ENCODE data around the gene KLHL29.
"Not testable (repeated sequence)": the region's sequence is repeated elsewhere in the genome, so short reads cannot be mapped to it uniquely, and the experiment has no call there.

The KLHL29 gene

DNA sequence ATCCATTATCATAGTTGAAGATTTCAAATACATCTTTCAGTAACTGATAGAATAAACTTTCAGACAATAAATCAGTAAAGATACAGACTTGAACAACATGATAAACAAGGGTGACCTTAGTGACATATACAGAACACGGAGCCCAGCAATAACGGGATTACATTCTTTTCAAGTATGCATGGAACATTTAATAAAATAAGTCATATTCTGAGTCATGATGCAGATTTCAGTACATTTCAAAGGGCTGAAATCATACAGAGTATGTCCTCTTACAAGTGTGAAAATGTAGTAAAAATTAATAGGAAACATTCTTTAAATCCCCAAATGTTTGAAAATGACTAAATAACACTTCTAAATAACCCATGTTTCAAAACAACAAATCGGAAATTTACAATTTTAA is 17.2 kb upstream of the KLHL29 start:
- DNase-seq (ENCODE audit: low read depth in 2 of 2): no peak

DNA sequence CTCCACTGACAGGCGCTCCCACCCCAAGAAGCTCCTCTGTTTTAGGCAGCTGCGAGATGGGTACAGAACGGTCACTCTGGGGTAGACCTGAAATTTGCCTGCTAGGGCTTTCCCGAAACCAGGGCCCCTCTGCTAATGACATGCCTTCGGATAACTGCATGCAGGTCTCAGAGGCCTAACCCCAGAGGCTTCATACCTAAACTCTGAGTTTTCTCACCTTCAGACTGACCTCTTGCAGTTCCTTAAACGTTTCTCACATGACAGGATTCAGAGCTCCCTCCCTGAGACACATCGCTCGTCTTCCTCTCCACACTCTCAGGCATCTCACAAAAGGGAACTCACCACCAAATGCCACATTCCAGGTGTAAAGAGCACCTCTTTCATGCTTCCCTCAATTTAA is 11.3 kb upstream of the KLHL29 start:
- DNase-seq (ENCODE audit: low read depth in 2 of 2): no peak

- DNase-seq (ENCODE audit: low read depth in 2 of 2): no peak
Observed at GRCh38 chr2:23375448-23375847, 9.5 kb upstream of the KLHL29 start.

DNA sequence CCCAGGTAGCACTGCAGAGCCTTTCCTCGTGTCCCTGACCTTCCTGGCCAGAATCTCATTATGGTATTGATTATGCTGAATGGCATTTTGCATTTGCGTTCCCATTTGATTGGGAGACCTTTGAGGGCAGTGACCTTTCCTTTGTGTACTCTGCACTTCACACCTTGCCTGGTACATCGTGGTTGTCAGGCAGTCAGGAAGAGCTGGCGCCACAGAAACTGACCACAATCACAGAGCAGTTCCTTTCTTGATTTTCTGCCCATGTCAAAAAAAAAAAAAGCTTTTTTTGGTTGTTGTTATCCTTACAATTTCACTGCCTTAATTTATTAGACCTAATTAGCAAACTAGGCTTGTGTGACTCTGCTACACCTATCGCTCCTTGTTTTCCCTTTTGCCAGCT is 8.9 kb upstream of the KLHL29 start:
- no peak for DNase-seq (ENCODE audit: low read depth in 2 of 2)

DNA sequence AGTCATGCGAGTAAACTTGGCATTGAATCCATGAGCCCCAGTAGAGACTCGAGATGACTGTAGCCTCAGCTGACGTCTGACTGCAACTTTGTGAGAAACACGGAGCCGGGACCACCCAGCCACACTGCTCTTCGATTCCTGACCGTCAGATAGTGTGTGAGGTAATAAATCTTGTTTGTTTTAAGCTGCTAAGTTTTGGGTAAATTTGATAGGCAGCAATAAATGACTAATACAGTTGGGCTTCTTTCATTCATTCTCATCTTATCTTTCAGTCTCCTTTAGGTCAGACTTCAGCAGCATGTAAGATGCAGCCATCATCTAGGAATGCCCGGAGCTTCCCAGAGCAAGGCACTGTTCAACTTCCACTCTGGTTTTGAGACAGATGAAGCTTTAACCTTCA is 8.0 kb upstream of the KLHL29 start:
- DNase-seq (ENCODE audit: low read depth in 2 of 2): no peak

DNA sequence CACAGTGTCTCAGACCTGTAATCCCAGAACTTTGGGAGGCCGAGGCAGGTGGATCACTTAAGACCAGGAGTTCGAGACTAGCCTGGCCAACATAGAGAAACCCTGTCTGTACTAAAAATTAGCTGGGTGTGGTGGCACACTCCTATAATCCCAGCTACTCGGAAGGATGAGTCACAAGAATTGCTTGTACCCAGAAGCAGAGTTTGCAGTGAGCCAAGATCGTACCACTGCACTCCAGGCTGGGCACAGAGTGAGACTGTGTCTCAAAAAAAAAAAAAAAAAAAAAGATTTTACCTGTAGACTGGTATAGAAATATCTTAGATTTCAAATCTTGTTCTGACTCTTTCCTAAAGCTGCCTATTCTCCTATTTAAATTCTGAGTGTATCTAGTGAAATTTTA is 7.2 kb upstream of the KLHL29 start:
- no peak for DNase-seq (ENCODE audit: low read depth in 2 of 2)

GRCh38 chr2:23378496-23378895 is 6.5 kb upstream of the KLHL29 start:
- DNase-seq (ENCODE audit: low read depth in 2 of 2): no peak

- no peak for DNase-seq (ENCODE audit: low read depth in 2 of 2)
Observed at GRCh38 chr2:23379220-23379695, 5.7 kb upstream of the KLHL29 start.

DNA sequence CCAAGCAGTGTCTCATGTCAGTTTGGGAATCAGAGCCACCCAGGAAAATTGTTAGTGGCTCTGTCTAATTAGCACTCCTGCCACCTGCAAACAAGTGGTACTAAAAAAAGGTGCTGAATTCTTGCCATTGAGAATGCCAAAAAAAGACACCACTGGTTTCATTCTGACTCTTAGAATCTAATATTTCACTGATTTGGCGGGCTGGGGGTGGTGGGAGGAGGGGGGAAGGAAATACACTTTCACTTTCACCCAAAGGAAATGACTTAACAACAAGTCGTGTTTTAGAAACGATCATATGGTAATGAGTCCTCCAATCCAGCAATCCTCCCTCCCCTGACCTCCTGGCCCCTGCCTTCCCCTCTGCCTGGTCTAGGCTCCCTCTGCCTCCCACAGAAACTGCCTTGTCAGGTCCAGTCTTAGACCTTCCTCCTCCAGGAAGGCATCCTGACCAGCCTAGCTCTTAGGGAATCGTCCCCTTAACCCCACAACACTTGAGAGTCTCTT is 4.4 kb upstream of the KLHL29 start:
- peak; percentile 28 to 29 for DNase-seq (ENCODE audit: low read depth in 2 of 2)

- DNase-seq (ENCODE audit: low read depth in 2 of 2): no peak
Observed at GRCh38 chr2:23381084-23381483, 3.9 kb upstream of the KLHL29 start.

- no peak for DNase-seq (ENCODE audit: low read depth in 2 of 2)
Observed at GRCh38 chr2:23381485-23381884, 3.5 kb upstream of the KLHL29 start.

GRCh38 chr2:23383100-23383499 is 1.9 kb upstream of the KLHL29 start:
- no peak for DNase-seq (ENCODE audit: low read depth in 2 of 2)

DNA sequence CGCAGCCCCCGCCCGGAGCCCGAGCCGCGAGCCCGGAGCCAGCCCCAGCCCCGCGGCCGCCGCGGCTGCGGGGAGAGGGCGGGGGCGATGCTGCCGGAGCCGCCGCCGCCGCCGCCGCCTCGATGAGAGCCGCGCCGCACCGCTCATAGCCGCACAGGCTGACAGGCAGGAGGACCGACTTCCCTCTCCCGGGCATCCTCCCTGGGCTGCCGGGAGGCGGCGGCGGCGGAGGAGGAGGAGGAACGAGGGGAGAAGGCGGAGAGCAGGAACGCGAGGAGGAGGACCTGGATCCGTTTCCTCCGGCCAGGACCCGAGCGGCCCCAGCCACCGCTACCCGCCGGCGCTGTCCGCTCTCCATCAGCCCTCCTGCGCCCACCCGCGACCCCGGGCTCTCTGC is 370 bp downstream of the KLHL29 start:
- DNase-seq (ENCODE audit: low read depth in 2 of 2): peak in 1 of 2 experiments; percentile 19

- no peak for DNase-seq (ENCODE audit: low read depth in 2 of 2)
Observed at GRCh38 chr2:23385748-23386338, 864 bp downstream of the KLHL29 start.

GRCh38 chr2:23386339-23387220 is 1.6 kb downstream of the KLHL29 start:
- DNase-seq (ENCODE audit: low read depth in 2 of 2): peak in 1 of 2 experiments; percentile 8

DNA sequence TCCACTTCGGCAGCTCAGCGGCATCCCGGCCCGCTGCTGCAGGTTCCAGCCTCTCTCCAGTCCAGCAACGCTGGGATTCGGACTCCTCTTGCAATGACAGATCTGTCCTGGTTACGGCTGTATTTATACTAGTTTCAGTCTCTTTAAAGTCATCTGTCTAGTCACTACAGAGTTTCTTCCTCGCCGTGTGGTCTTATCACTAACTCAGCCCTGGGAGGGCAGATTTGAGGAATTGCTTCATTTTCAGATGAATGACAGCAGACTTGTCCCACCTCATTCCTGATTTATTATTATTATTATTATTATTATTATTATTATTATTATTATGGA is 2.2 kb downstream of the KLHL29 start:
- no peak for DNase-seq (ENCODE audit: low read depth in 2 of 2)

- no peak for DNase-seq (ENCODE audit: low read depth in 2 of 2)
Observed at GRCh38 chr2:23387845-23388244, 2.9 kb downstream of the KLHL29 start.

- no peak for DNase-seq (ENCODE audit: low read depth in 2 of 2)
Observed at GRCh38 chr2:23388294-23388693, 3.3 kb downstream of the KLHL29 start.

DNA sequence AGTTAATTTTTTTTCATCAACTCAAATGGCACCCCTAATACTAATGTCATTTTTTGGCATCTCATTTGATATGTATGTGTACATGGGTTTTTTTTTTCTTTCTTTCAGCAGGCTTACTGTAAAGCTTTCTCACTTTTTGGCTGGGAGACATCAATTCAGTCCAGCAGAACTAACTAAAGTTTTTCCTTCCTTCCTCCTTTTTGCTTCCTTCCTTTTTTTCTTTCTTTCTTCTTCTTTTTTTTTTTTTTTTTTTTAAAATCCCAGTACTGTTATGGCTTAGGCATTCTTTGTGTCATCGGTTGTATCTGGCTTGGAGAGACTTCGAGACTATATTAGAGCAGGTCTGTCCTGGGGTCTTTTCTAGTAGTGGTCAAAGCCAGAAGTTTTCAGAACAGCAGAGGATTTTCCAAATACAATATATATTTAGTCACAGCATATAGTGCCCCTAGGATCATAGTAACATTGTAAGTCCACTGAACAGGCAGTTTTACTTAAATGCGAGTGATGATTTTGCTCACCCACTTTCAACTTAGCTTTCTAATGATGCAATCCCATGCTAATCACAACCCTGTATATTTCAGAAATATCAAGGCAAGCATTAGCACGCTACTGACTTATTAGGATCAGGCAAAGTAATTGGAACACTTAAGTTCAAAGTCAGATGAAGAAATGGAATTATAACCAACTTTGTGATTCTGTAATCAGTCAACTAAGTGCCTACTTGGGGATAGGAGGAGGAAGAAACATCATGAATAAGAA is 4.0 kb downstream of the KLHL29 start:
- DNase-seq (ENCODE audit: low read depth in 2 of 2): no peak

GRCh38 chr2:23390152-23390551 is 5.2 kb downstream of the KLHL29 start:
- DNase-seq (ENCODE audit: low read depth in 2 of 2): no peak

GRCh38 chr2:23391237-23391736 is 6.3 kb downstream of the KLHL29 start:
- DNase-seq (ENCODE audit: low read depth in 2 of 2): not testable (repeated sequence)

DNA sequence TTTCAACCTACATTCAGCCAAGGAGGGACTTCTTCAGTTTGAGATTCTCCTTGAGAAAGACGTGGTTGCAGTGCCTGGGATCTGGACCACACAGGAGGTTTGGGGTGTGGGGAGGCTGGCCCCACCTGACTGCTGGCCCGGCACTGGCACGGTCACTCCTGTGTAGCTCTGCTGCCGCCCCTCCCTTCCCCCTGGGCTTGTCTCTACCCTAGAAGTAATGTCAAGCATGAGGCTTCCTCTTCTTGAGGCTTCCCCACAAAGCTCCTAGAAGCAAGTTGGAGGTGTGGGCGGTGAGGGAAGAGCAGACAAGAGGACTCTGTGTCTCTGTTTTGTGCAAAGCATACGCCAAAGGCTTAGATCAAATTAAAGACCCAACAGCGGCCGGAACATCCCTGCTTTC is 8.7 kb downstream of the KLHL29 start:
- no peak for DNase-seq (ENCODE audit: low read depth in 2 of 2)

All from stimulated activated CD4-positive, alpha-beta T cell treated with anti-CD3 and anti-CD28 coated beads, Interleukin-12 subunit alpha, Interleukin-12 subunit beta, amount 100 ng/mL, for 24 hours (primary cell).